Activated CD8-positive, alpha-beta T cell treated with anti-CD3 and anti-CD28 coated beads for 36 hours (primary cell): ENCODE measurements around the gene CISH. TPM values are rescaled to one million over a fixed set of nuclear protein-coding genes. Genes with fewer than 3 reads are reported as not detected.

Source experiments
- ATAC-seq: fragments of 200-7000 bp; cut with Tn5 transposase; one replicate; pipeline ENCODE4 v1.10.0; 2021; ENCODE audit warnings: mild to moderate bottlenecking, moderate library complexity
- CTCF ChIA-PET: fragments of 350-600 bp; sonication (Branson Sonifier 250); formaldehyde crosslinking; loops from one replicate; lab custom pipeline; 2021; ENCODE audit warnings: antibody characterized with exemption; lab: Charles Lee
- POLR2A ChIA-PET: fragments of 350-600 bp; sonication (Branson Sonifier 250); formaldehyde crosslinking; loops from one replicate; lab custom pipeline; 2021; ENCODE audit warnings: antibody characterized with exemption; lab: Charles Lee
- DNase-seq: peaks from one replicate; pipeline ENCODE4 v3.0.0-alpha.2; 2020
- H3K27ac Mint-ChIP-seq: one replicate; pipeline ENCODE4 v1.8.0; 2021; ENCODE audit warnings: mild to moderate bottlenecking, mixed read lengths
- H3K27me3 Mint-ChIP-seq: one replicate; pipeline ENCODE4 v1.8.0; 2021; ENCODE audit warnings: mixed read lengths
- H3K36me3 Mint-ChIP-seq: one replicate; pipeline ENCODE4 v1.8.0; 2021; ENCODE audit warnings: low read depth, mixed read lengths
- H3K4me1 Mint-ChIP-seq: one replicate; pipeline ENCODE4 v1.8.0; 2021; ENCODE audit warnings: low read depth, mixed read lengths
- H3K4me3 Mint-ChIP-seq: one replicate; pipeline ENCODE4 v1.8.0; 2021; ENCODE audit warnings: mild to moderate bottlenecking, moderate library complexity, mixed read lengths
- H3K9me3 Mint-ChIP-seq: one replicate; pipeline ENCODE4 v1.8.0; 2021; ENCODE audit warnings: mixed read lengths
- CTCF ChIP-seq: fragments of 200-600 bp; IDR thresholded peaks from one replicate; pipeline ENCODE4 v1.8.0; 2022; ENCODE audit warnings: antibody characterized with exemption, mild to moderate bottlenecking
- intact Hi-C: fragments of 100-400 bp; cut with micrococcal nuclease; formaldehyde crosslinking; loops from one replicate; pipeline ENCODE4 v1.10.0; 2022
- total RNA-seq, 2 experiments: library from RNA; stranded (reverse); gene quantifications; one replicate each; pipeline ENCODE4 v1.2.3, GENCODE V29; 2021

The CISH gene
- total RNA-seq, 2 experiments from 2014 or later = 307 to 308 TPM

GRCh38 chr3:50644561-50644960 is 33.0 kb upstream of the CISH start:
- ChIA-PET POLR2A (no interaction called here), CTCF (interaction anchor here (2.9 kb wide), 1 partner anchor 28 kb away, joined by 10 read pairs; the partner anchor contains the start of gene MAPKAPK3)
- H3K36me3 Mint-ChIP-seq = peaks cover 53% of the 10 kb centered on the region
- ATAC-seq (no peak), DNase-seq (no peak)
- TF ChIP-seq CTCF = no peak
- no peak overlapping the region for H3K4me3 Mint-ChIP-seq
- H3K27me3 Mint-ChIP-seq = no peaks in the 10 kb centered on the region
- peaks cover 4% of the 10 kb centered on the region for H3K4me1 Mint-ChIP-seq
- no peak overlapping the region for H3K27ac Mint-ChIP-seq
- intact Hi-C loops = no loop called here
- no peaks in the 10 kb centered on the region for H3K9me3 Mint-ChIP-seq

- H3K36me3 Mint-ChIP-seq = peaks cover 56% of the 10 kb centered on the region
- peaks cover 24% of the 10 kb centered on the region for H3K4me1 Mint-ChIP-seq
- H3K27ac Mint-ChIP-seq = no peak overlapping the region
- CTCF ChIA-PET = interaction anchor here (2.9 kb wide), 1 partner anchor 26 kb away, joined by 10 read pairs; the partner anchor contains the start of gene MAPKAPK3
- H3K4me3 Mint-ChIP-seq = no peak overlapping the region
- intact Hi-C loops = no loop called here
- H3K9me3 Mint-ChIP-seq = no peaks in the 10 kb centered on the region
- ATAC-seq (peak; percentile 17), DNase-seq (no peak)
- no peak for TF ChIP-seq CTCF
- POLR2A ChIA-PET = interaction anchor here (0.6 kb wide), 1 partner anchor 288 kb away, joined by 3 read pairs; no protein-coding TSS in a partner anchor
- no peaks in the 10 kb centered on the region for H3K27me3 Mint-ChIP-seq
Observed at GRCh38 chr3:50642382-50642781, 30.8 kb upstream of the CISH start.

- ChIA-PET POLR2A (interaction anchor here (0.5 to 1.2 kb wide), 2 partner anchors 14 to 112 kb away, joined by 3 read pairs; no protein-coding TSS in a partner anchor), CTCF (interaction anchor here (0.9 to 8.5 kb wide), 4 partner anchors 8 to 23 kb away, joined by 3 to 47 read pairs (median 4); no protein-coding TSS in a partner anchor)
- Mint-ChIP-seq H3K36me3 (peaks cover 55% of the 10 kb centered on the region), H3K27ac (peak overlapping the region; percentile 73), H3K9me3 (no peaks in the 10 kb centered on the region), H3K4me3 (no peak overlapping the region), H3K4me1 (peaks cover 47% of the 10 kb centered on the region), H3K27me3 (no peaks in the 10 kb centered on the region)
- DNase-seq = no peak
- TF ChIP-seq CTCF = no peak
- no peak for ATAC-seq
- intact Hi-C loops = no loop called here
Observed at GRCh38 chr3:50639055-50639494, 27.5 kb upstream of the CISH start.

- no peak overlapping the region for H3K4me3 Mint-ChIP-seq
- H3K4me1 Mint-ChIP-seq = peaks cover 58% of the 10 kb centered on the region
- ATAC-seq = no peak
- TF ChIP-seq CTCF = no peak
- POLR2A ChIA-PET = interaction anchor here (0.8 to 1.6 kb wide), 3 partner anchors 13 to 19 kb away, joined by 3 to 5 read pairs (median 4); no protein-coding TSS in a partner anchor
- intact Hi-C loops = no loop called here
- peaks cover 55% of the 10 kb centered on the region for H3K36me3 Mint-ChIP-seq
- no peaks in the 10 kb centered on the region for H3K9me3 Mint-ChIP-seq
- CTCF ChIA-PET = interaction anchor here (1.6 to 8.5 kb wide), 2 partner anchors 15 to 22 kb away, joined by 3 to 47 read pairs; no protein-coding TSS in a partner anchor
- no peak for DNase-seq
- peak overlapping the region; percentile 22 for H3K27ac Mint-ChIP-seq
- H3K27me3 Mint-ChIP-seq = no peaks in the 10 kb centered on the region
Observed at GRCh38 chr3:50637945-50638344, 26.4 kb upstream of the CISH start.

- no peak for ATAC-seq
- peak overlapping the region; percentile 22 for H3K27ac Mint-ChIP-seq
- intact Hi-C loops = no loop called here
- no peak for TF ChIP-seq CTCF
- H3K4me3 Mint-ChIP-seq = no peak overlapping the region
- no peaks in the 10 kb centered on the region for H3K9me3 Mint-ChIP-seq
- peaks cover 68% of the 10 kb centered on the region for H3K4me1 Mint-ChIP-seq
- POLR2A ChIA-PET = interaction anchor here (0.8 to 1.6 kb wide), 3 partner anchors 12 to 18 kb away, joined by 3 to 5 read pairs (median 3); no protein-coding TSS in a partner anchor
- CTCF ChIA-PET = interaction anchor here (1.2 to 8.5 kb wide), 3 partner anchors 9 to 95 kb away, joined by 3 to 47 read pairs (median 4); no protein-coding TSS in a partner anchor
- H3K27me3 Mint-ChIP-seq = no peaks in the 10 kb centered on the region
- DNase-seq = no peak
- peaks cover 58% of the 10 kb centered on the region for H3K36me3 Mint-ChIP-seq
Observed at GRCh38 chr3:50637011-50637410, 25.4 kb upstream of the CISH start.
